ENCODE measurements around the gene MOSPD2.

The MOSPD2 gene

DNA sequence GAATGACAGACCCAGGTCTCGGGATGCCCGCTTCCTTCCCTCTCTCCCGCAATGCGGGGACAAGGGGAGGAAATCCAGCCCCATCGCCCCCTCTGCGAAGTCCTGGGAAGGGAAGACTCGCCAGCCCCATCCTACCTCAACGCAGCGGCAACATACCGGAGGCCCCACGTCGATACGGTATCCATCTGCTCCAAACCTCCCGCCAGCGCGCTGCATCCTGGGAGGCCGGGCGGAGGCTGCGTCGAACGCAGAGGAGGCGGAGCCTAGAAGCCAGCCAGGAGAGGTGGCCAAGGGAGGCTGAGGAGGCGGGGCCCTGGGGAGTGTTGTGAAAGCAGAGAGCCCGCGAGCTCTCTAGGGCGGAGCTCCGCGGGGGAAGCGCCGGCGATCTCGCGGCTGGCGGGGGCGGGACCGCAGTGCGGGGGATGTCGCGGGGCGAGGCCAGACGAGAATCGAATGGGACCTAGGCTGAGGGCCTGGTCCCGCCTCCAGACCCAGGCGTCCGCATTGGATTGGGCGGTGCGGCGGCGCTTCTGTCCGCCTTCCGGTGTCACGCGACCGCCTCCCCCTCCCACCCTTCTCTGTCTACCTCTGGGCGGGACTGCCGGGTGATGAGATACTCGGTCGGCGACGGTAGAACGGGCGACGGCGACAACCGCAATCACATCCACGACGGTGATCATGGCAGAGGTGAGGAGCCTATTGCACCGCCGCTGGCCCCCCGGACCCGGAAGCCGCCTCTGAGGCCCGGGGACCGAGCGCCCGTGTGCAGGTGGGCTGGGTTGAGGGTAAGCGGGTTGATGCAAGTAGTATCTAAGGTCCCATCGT, at the start of gene MOSPD2, which contains the start of gene FANCB:
TSS of gene MOSPD2 (plus strand) at position 571 of the 825 bp plus-strand sequence. CDS start at position 679, 108 bp downstream.
TSS of gene FANCB (minus strand) at position 219 of the 825 bp plus-strand sequence. CDS start 7,559 bp downstream, outside the sequence.
- peak; percentile 80 to 82 for DNase-seq

DNA sequence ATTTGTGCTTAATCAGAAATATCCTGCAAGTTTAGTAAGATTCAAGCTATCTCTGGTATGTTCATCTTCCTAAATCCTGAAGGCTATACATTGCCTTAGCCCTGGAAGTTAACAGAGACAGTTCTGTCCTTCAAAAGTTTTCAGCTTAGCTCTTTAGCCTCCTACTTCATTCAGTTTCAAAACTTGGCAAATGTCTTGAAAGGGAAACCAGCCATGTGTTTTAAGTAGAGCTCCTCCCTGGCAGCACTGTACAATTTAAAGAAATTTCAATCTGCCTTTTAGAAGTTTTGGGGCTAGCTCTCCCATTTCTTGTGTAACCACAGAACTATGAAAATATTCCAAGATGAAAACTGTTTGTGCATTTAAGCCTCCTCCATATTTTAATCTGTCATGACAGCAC, 47.4 kb upstream of the MOSPD2 start:
- no peak for DNase-seq

- DNase-seq, result no peak
Measured at GRCh38 chrX:14826319-14826718, 46.9 kb upstream of the MOSPD2 start.

- DNase-seq, result no peak
Measured at GRCh38 chrX:14829643-14830042, 43.6 kb upstream of the MOSPD2 start.

GRCh38 chrX:14832151-14832550, 41.1 kb upstream of the MOSPD2 start:
- DNase-seq, result no peak

DNA sequence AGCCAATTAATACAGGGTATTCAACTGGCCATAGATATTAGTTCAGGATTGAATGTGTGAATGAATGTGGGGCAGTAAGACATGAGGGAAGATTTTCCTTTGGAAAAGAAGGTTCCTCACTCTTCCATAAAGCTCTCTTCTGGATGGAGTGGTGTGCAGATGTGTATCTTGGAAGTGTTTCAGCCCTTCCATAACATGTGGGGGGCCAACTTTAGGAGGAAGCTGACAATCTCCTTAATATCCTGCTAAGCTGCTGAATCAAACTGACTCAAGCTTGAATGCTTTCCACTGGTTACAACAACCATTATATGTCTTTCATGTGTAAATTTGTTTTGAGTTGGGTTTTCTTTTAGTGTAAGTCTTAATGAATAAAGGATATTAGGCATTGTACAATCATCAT, 40.6 kb upstream of the MOSPD2 start:
- no peak for DNase-seq

DNA sequence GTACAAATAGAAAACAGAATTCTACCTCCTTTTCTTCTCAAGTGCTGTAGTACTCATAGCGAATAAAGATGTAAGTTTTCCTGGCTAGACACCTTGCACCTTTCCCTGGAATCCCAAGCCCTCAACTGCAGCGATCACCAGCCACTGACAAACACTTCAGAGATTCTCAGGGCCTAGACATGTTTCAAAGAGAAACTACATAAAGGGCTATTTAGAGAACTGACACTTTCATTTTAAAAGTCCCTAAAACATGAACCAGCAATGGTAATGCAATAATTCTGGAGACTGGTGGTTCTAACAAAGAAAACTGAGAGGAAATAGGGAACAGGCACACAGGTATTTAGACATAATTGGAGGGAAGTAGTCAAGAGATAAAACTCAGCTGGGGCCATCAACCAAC, 36.1 kb upstream of the MOSPD2 start:
- DNase-seq, result no peak

GRCh38 chrX:14843666-14844065, 29.6 kb upstream of the MOSPD2 start:
- DNase-seq, result no peak

GRCh38 chrX:14851526-14851925, 21.7 kb upstream of the MOSPD2 start:
- no peak for DNase-seq

DNA sequence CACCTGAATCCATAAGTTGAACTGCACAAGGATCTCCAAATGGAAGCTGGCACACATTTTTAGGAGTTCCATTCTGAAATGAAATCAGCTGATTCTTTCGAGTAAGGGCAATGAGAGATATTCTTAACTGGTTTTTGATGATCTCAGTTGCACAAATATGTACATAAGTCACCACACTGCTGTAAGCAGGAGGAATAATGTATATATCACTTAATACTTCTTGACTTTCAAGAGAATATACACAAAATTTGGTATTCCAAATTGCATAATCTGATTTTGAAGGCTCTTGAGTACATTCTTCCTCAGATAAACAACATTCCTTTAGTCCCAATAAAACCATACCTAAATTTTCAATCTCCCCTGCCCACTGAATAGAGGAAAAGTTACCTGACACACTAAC, 8.6 kb upstream of the MOSPD2 start:
- DNase-seq, result no peak

GRCh38 chrX:14865201-14865600, 8.0 kb upstream of the MOSPD2 start:
- DNase-seq, result no peak

- no peak for DNase-seq
Measured at GRCh38 chrX:14871767-14872166, 1.5 kb upstream of the MOSPD2 start.

DNA sequence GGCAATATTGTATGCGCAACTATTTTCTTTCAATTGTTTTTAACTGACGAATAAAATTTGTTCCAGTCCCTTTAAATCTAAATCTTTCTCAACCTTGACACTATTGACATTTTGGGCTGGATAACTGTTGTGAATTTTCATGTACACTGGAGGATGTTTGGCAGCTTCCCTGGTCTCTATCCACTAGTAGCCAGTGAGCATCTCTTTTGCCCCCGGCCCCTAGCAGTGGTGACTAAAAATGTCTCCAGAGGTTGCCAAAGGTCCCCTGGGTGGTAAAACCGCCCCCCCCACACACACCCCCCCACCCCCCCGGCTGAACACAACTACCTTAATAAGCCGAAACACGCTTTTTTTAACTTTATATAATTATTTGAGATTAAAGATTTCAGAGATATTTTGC, 866 bp upstream of the MOSPD2 start:
- DNase-seq, result no peak

DNA sequence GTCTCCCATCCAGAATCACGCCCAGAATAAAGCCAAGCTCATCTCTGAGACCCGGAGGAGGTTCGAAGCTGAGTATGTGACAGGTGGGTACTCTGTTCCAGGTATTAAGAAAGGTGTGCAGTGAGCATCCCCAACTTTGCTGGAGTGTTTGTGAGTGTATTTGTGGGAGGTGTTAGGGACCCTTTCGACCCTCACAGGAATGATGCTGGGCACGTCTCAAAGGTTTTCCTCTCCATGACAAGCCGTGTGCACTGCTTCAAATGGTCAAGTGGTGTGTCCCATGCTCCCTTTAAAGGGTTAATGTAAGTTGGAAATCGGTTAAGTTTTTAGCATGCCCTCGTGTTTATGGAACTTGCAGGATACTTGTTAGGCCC, 442 bp downstream of the MOSPD2 start:
- DNase-seq, result peak in 1 of 2 donors; percentile 1

DNA sequence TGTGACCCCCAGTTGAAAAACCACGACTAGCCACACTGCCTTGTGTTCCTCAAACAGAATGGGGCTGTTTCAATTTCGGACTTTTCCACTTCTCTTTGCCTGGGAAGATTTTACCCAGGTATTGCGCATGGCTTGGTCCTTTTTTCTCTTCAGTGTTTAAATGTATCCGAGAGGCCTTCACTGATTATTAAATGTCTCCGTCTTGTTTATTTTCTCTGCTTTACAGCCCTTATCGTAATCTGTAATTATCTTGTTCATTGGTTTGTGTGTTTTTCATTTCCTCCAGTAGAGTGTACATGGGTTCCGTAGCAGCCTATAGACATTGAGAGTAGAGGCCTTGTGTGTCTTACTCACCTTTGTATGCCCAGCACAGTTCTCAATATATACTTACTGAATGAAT, 2.4 kb downstream of the MOSPD2 start:
- no peak for DNase-seq

- no peak for DNase-seq
Measured at GRCh38 chrX:14883826-14884225, 10.6 kb downstream of the MOSPD2 start.

- DNase-seq, result no peak
Measured at GRCh38 chrX:14884714-14885113, 11.5 kb downstream of the MOSPD2 start.

GRCh38 chrX:14886252-14886651, 13.0 kb downstream of the MOSPD2 start:
- DNase-seq, result no peak

DNA sequence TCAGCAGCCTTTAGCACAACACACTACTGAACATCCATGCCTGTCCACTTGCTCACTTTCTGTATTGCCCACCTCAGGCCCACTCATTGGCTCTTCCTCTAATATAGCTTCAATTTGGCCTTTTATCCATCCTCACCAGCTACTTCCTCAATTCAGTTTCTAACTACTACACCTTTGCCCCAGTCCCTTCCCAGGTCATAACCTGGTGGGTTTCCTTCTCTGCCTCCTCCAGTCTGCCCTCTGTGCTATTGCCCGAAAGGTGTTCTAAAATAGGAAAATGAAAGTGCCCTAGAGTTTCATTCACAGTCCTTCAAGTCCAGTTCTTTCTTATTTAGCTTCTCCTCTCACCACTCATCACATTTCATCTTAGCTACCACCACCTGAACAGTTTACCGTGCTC, 23.1 kb downstream of the MOSPD2 start:
- no peak for DNase-seq

DNA sequence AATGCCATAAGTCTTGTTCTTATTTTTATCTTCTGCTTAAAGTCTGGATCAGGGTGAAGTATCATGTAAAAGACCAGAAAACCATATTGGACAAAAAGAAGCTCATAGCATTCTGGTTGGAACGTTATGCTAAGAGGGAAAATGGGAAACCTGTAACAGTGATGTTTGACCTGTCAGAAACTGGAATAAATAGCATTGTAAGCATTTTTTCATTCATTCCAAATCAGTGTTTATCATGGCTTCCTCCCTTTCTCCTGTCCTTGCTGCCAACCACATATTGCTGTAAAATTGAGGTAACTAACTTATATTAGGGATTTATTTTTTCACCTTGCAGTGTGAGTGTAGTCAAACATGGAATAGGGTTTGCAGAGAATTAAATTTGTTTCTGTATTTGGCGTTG, 23.8 kb downstream of the MOSPD2 start:
- DNase-seq, result no peak

- DNase-seq, result no peak
Measured at GRCh38 chrX:14899607-14900006, 26.4 kb downstream of the MOSPD2 start.

DNA sequence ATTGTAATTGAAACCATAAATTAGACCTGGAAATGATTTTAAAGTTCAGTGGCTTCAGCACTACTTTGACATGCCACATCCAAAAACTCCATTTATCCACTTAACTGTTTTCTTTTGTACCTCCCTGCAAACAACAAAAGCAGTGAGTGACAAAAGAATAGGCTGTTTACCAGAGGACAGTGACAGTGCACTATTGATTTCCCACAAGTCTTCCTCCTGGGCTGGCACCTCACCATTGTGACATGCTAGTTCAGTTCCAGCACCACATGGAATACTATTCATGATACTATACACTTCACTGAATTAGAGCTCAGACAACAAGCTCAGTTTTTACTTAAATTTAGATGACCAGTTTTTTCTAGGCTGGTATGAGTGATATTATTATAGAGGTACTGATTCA, 29.3 kb downstream of the MOSPD2 start:
- no peak for DNase-seq

- no peak for DNase-seq
Measured at GRCh38 chrX:14903891-14904290, 30.7 kb downstream of the MOSPD2 start.

GRCh38 chrX:14913241-14913640, 40.0 kb downstream of the MOSPD2 start:
- no peak for DNase-seq

GRCh38 chrX:14915596-14915995, 42.4 kb downstream of the MOSPD2 start:
- no peak for DNase-seq
